ENCODE measurements around the gene RECQL5.

RECQL5 gene

DNA sequence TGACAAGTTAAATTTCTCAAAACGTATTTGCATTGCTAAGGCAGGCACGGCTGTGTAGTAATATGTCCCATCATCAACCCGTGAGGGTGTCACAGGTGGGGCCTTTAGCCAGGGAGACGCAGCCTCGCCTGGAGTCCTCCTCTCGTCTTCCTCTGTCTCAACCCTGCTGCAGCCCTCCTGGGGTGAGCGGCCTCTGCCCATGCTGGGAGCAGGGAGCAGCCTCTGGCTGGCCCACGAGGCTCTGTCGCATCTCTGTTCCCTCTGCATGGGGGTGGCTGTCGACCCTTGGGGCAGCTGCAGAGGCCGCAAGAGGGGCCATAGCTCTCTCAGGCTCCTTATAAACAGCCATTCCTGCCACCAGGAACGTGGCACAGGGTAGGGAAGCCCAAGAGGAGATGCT, 34.5 kb downstream of the RECQL5 start:
- DNase-seq, result no peak

DNA sequence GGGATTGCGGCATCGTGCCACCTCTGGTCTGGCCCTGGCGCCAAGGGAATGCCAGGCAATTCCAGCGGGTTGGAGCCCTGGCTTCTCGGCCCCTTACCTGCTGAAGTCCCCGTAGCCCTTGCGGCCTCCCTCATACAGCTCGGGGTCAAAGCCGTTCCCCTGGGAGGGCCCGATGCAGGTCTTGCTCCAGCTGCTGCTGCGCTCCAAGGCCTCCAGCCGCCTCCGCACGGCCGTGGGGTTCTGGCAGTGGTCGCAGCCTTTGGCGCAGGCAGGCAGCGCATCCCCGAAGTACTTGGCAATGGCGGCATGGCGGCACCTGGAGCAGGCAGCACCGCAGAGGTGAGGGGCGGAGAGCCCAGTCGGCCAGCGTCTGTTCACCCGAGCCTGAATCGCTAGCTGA, 35.6 kb downstream of the RECQL5 start:
- no peak for DNase-seq

DNA sequence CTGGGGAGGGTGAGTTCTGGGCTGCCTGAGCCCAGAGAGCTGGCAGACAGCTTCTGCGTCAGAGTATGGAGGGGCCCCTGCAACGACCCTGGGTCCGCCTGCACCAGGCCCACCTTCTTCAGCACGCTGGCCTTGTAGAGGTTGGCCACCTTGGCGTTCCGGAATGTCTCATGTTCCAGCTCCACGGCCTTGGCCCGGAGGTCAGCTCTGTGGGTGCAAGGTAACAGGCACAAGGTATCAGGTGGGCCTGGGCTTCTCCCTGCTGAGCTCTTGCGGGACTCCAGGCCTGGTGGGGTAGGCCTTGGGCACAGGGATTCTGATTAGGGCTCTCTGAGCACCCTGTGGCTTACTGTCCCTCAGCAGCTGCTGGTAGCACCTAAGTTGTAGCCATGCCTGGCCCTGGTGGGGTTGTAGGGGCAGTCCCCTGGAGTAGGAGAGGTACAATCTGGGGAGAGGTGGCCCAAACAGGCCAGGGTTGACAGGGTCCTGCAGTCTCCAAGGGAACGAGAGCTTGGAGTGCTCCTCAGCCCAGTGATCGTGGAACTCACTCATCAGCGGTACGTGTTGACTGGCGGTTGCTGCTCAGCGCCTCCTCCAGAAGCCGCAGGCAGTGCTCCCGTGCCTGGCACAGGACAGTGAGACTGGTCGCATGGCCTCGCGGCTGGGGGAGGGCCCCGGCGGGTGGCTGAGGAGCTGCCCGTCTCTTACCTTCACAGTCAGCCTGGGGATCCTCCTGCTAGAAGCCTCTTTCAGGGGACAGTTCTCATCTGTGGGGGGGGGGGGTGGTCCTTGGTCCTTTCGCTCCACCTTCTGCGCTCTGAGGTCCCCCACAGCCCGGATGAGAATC, 36.7 kb downstream of the RECQL5 start:
- no peak for DNase-seq

DNA sequence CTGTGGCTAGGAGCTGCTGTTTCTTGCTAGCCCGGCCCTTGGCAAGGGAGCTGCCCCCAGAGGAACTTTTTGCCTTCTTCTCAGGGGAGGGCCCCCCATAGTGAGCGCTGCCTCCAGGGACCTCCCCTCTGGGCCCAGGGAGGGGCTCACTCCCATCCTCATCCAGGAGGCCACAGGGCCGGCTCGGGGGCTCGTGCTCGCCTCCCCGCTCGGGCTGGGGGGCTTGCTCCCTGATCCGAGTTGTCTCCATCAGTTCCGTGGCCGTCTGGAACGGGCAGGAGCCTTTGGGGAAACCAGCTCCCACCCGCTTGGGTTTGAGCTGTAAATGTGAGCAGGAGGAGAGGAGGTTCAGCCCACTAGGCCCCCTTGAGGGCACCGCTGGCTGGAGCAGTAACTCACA, 37.8 kb downstream of the RECQL5 start:
- no peak for DNase-seq

DNA sequence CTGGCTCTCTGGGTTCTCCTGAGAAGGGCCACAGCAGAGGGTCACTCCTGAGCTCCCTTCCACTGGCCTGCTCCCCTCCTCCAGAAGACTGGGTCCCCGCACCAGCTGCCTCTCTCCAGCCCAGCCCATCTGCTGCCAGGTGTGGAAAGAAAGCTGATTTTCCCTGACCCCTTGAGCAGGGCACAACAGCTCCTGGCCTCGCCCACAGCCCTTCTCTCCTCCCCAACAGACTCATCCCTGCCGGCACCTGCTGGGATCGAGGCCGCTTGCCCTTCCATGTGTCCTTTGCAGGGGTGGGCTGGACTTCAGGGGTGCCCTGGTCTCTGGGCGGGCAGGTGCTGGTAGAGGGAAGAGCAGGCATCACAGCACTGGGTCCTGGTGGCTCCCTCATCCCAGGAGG, 38.5 kb downstream of the RECQL5 start:
- no peak for DNase-seq

DNA sequence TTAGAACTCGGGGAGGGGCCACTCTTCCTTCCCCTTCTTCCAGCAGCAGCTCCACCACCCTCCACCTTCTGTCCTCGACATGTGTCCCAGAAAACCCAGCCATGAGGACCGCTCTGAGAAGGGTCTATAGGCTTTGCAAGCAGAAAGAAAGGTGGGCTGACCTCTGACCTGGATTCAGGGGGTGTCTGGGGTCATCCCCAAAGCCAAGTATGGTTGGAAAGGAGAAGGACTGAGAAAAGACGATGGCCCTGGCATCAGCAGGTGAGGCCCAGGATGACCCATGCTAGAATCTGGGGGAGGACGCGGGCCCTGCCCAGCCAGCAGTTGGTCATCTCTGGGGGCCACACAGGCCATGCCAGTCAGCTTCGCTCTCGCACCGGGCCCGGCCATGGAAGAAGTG, 39.9 kb downstream of the RECQL5 start:
- no peak for DNase-seq

DNA sequence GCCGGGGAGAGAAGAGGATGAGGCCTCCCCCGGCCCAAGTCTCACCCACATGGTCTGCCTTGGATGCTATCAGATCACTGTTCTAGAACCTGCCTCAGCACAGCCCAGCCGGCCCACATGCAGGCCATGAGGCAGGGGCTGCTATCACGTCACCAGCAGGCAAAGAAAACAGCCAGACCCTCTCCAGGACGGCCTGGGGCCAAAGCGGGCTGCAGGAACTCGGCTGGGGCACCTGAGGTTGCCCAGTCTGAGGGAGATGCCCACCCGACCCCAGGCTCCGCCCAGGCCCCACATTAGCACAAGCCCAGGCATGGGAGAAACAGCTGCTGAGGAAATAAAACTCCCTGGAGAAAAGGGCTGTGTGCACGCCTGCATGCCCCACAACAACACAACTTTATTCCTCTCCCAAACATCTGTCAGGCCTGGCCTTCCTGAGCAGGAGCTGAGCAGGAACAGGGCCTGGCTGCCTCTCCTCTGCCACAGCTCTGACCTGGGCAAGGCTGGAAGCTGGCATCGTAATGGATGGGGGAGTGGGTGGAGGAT, 40.4 kb downstream of the RECQL5 start:
- DNase-seq, result no peak

DNA sequence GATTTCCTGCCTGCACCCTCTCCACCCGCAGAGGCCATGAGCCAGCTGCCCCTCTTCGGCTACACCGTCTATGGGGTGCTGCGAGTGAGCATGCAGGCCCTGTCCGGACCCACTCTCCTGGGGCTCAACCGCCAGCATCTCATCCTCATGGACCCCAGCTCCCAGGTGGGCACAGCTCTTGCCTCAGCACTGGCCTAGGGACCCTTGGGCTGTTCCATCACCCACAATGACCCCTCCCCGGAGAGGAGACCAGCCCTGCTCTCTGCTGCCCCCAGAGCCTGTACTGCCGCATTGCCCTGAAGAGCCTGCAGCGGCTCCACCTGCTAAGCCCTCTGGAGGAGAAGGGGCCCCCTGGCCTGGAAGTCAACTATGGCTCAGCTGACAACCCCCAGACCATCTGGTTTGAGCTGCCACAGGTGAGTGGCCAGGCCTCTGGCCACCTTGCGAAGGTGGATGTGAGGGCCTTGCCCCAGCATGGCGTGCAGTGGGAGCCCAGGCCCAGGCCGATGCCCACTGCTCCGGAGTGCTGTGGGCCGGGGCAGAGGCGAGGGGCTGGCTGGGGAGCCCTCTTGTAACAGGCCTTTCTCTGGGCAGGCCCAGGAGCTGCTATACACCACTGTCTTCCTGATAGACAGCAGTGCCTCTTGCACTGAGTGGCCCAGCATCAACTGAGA, 41.0 kb downstream of the RECQL5 start:
- no peak for DNase-seq

DNA sequence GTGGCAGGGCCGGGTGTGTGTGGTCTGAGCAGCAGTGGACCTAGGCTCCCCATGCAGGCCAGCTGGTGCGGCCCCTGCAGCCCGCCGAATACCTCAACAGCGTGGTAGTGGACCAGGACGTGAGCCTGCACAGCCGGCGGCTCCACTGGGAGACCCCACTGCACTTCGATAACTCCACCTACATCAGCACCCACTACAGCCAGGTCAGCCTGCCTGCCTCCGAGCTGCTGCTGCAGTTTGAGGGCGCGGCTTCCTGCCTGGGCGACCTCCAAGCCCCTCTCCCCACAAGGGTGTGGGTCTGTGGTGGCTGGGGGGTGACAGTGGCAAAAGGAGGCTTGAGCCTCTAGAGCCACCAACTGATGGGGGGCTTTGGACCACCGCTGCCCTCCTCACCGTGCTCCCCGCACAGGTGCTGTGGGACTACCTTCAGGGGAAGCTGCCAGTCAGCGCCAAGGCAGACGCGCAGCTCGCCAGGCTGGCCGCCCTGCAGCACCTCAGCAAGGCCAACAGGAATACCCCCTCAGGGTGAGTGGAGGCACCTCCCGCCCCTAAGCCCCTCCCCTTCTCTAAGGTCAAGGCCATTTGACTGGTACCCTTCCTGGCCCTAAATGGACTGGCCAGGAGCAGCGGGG, 42.1 kb downstream of the RECQL5 start:
- DNase-seq, result no peak

DNA sequence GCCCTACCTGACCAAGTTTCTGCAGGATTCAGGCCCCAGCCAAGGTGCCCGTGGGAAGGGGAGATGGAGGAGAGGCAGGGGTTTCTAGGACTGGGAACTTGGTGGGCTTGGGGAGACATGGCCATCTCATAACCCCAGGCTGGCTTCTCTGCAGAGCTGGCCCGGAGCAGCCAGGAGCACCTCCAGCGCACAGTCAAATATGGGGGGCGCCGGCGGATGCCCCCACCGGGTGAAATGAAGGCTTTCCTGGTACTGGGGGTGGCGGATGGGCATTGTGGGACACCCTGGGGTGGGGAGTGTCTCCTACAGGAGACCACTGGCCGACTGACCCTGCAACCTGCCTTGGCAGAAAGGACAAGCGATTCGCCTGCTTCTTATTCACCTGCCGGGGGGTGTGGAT, 42.9 kb downstream of the RECQL5 start:
- DNase-seq, result no peak

DNA sequence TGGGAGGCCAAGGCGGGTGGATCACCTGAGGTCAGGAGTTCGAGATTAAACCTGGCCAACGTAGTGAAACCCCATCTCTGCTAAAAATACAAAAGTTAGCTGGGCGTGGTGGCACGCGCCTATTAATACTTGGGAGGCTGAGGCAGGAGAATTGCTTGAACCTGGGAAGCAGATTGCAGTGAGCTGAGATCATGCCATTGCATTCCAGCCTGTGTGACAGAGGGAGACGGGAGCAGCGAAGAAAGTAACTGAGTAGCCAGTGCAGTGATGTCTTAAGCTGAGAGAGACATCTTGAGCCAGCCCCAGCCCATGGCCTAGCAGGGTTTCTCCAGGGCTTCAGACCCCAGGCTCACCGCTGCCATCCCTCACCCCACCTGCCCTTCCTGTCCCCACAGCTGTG, 43.6 kb downstream of the RECQL5 start:
- DNase-seq, result no peak

DNA sequence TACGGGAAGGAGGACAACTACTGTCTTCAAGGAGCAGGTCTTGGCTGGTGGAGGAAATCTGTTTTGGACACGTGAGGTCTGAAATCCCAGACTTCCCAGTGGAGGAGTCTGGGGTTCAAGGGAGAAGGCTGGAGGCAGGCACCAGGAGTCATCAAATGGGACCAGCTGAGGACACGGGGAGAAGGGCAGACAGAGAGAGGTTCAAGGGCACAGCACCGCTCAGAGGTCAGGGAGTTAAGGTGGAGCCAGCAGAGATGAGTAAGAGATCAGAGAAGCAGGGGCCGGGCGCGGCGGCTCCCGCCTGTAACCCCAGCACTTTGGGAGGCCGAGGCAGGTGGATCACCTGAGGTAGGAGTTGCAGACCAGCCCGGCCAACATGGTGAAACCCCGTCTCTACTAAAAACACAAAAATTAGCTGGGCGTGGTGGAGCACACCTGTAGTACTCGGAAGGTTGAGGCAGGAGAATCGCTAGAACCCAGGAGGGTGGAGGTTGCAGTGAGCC, 44.1 kb downstream of the RECQL5 start:
- no peak for DNase-seq

DNA sequence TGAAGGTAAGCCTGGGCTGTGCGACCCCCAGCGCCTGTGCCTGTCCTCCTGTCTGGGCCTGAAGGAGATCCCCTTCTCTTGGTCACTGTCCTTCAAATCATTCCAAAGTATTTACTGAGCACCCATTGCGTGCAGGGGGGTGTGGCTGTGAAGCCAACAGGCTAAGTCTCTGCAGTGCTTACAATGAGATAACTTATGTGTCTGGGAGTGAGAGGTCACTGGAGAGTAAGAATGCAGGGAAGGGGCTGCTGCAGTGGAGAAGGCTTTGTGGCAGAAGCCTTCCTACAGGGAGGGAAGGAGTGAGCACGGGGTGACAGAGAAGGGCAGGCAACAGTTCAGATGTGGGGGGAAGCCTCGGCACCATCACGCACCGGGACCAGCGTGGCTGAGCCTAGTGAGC, 44.9 kb downstream of the RECQL5 start:
- no peak for DNase-seq

DNA sequence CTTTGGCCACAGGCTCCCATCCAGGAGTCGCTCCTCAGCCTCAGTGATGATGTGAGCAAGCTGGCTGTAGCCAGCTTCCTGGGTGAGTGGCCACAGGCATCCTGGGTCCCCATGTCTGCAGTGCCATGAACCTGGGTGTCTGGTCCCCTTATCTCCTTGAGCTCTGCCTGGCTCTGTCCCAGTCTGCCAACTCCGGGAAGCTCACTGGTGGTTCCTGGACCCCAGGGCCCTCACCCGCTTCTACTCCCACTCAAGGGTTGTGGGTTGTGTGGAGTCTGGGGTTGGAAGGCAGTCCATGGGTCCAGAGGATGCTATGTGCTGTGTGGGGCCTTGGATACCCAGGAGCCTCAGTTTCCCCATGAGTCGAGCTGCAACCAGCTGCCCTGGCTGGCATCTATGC, 45.5 kb downstream of the RECQL5 start:
- DNase-seq, result no peak

DNA sequence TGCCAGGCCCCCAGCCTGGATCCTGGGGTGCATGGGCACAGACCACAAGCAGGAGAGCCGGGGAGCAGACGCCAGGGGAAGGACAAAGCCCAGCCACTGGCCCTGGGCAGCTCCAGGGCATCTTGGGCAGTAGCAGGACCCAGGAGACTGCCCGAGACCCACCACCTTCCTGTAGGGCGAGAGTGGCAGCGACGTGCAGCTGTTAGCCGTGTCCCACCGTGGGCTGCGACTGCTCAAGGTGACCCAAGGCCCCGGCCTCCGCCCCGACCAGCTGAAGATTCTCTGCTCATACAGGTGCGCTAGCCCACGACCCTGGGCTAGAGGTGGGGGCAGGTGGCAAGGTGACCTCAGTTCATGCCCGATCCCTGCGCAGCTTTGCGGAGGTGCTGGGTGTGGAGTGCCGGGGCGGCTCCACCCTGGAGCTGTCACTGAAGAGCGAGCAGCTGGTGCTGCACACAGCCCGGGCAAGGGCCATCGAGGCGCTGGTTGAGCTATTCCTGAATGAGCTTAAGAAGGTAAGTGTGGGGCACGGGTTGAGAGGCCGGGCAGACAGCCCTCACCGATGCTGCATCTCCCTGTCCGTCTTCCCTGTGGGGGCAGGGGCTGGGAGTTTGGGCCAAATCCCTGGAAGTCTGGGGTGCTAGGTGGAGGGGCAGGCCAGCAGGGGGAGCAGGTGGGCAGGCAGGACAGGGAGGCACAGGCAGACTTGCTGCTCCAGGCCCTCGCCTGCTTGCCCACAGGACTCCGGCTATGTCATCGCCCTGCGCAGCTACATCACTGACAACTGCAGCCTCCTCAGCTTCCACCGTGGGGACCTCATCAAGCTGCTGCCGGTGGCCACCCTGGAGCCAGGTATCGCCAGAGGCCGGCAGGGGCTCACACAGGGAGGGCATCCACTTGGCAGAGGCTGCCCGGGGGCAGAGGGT, 47.2 kb downstream of the RECQL5 start:
- DNase-seq, result no peak

DNA sequence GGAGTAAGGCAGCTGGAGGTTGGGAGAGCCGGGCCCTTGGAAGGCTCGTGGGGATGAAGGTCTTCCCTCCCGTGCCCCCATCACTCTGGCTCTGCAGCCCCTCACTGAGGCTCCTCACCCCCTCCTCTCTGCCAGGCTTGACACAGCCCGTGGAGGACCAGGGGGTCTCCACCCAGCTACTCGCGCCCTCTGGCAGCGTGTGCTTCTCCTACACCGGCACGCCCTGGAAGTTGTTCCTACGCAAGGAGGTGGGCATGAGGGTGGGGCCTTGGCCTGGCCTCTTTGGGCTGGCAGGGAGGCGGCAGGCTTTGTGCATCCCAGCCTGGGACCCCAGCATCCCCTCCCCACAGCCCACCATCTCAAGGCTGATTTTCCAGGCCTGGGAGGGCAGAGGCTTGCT, 49.3 kb downstream of the RECQL5 start:
- DNase-seq, result no peak

DNA sequence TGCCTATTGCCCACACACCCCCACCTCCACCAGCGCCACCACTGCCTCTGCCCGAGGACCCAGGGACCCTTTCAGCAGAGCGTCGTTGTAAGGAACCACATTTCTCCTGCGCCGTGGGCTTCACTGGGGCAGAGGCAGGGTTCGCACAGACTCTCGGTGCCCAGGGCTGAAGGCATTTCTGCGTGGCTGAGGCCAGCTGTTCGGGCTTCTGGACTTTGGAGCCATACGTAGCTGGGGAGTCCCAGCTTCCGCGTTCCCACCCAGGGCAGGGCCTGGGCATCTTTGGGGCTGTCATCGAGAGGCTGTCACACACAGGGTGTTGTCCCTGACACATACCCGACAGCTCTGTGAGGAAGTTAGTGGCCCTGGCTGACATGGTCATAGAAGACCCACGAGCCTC, 49.7 kb downstream of the RECQL5 start:
- DNase-seq, result no peak

DNA sequence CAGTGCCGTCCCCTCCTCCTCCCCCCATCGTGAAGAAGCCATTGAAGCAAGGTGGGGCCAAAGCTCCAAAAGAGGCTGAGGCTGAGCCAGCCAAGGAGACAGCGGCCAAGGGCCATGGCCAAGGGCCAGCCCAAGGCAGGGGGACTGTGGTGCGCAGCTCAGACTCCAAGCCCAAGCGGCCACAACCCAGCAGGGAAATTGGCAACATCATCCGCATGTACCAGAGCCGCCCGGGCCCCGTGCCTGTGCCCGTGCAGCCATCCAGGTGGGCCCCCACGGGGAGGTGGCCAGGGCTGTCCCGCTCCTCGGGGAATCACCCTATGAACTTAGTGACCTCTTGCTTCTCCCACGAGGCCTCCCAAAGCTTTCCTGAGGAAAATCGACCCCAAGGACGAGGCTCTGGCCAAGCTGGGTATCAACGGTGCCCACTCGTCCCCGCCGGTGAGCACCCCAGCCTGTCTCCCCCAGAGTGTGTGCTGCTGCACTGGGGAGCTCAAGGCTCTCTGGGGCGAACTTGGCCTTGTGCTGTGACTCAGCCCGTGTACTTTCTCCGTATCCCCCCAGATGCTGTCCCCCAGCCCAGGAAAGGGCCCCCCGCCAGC, 50.3 kb downstream of the RECQL5 start:
- no peak for DNase-seq

DNA sequence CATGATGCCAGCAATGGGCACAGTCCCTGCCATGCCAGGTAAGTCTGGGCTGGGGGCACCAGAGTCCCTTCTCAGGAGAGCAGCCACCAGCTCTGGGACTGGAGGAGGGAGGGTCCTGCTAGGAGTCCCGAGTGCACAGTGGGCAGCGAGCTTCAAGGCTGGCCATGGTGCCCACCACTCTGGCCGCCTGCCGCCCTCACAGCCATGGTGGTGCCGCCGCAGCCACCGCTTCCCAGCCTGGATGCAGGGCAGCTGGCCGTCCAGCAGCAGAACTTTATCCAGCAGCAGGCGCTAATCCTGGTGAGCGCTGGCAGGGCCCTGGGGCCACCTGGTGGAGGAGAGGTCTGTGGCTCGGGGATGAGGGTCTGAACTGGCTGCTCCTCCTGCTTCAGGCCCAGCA, 51.7 kb downstream of the RECQL5 start:
- DNase-seq, result no peak

DNA sequence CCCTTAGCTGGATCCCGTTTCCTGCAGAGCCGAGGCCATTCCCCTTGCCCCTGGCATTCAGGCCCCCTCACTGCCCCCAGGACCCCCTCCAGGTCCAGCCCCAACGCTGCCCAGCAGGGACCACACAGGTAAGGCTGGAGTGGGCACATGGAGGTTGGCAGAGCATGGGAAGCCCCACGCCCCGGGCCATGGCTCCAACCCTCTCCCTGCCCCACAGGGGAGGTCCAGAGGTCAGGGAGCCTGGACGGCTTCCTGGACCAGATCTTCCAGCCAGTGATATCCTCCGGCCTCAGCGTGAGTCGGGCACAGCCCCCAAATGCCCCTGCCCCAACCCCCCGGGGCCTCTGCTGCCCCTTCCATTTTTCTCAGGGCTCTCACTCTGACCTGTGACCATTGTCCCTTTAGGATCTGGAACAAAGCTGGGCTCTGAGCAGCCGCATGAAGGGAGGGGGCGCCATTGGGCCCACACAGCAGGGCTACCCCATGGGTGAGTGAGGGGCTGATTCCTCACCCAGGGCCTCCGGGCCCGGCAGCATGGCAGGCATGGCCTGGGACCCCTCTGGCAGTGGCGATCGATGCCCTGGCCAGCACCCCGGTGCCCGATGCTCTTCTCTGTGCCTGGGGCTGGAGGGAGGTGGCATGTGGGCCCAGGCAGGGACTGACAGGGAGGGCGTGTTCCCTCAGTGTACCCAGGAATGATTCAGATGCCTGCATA, 52.2 kb downstream of the RECQL5 start:
- DNase-seq, result no peak

DNA sequence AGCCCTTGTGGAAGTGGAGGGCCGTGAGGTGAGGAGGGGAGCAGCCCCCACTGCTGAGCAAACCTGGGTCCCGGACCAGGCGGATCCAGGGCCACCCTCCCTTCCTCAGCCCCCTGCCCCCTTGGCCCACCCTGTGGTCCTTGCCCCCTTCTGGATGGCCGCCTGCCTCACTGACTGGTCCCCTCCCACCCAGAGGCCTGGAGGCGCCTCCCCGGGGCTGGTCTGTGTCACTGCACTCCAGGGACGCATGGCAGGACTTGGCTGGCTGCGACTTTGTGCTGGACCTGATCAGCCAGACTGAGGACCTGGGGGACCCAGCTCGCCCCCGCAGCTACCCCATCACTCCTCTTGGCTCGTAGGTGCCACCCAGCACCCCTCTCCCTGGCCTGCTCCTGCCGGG, 52.9 kb downstream of the RECQL5 start:
- no peak for DNase-seq

All from CD4-positive, alpha-beta T cell treated with Interferon gamma for 1 hour (primary cell).